Smooth muscle cell (in vitro differentiated cells): ENCODE data around the gene NDUFA13. TPM values are rescaled to one million over a fixed set of nuclear protein-coding genes. Genes with fewer than 3 reads are reported as not detected.

Experiments
- DNase-seq: peaks from one replicate; lab custom pipeline; 2025; ENCODE audit not compliant: unreplicated experiment; lab: John Stamatoyannopoulos, UW
- H2AFZ ChIP-seq: fragments of 200-600 bp; sonication (generic); 2 replicates; pipeline ENCODE4 v1.6.0; 2016; ENCODE audit warnings: antibody characterized with exemption, low read depth, mild to moderate bottlenecking
- H3F3A ChIP-seq: fragments of 200-600 bp; sonication (generic); 2 replicates; pipeline ENCODE4 v1.6.0; 2017; ENCODE audit warnings: antibody characterized with exemption, low read depth
- H3K27ac ChIP-seq: fragments of 200-600 bp; sonication (generic); 2 replicates; pipeline ENCODE4 v1.5.1; 2016; ENCODE audit warnings: low read depth, mild to moderate bottlenecking
- H3K27me3 ChIP-seq: fragments of 200-600 bp; sonication (generic); 2 replicates; pipeline ENCODE4 v1.6.1; 2016; ENCODE audit warnings: low read depth, mild to moderate bottlenecking
- H3K36me3 ChIP-seq: fragments of 200-600 bp; sonication (generic); 2 replicates; pipeline ENCODE4 v1.5.1; 2016; ENCODE audit warnings: low read depth
- H3K4me1 ChIP-seq: fragments of 200-600 bp; sonication (generic); 2 replicates; pipeline ENCODE4 v1.5.1; 2016; ENCODE audit warnings: low read depth
- H3K4me2 ChIP-seq: fragments of 200-600 bp; sonication (generic); 2 replicates; pipeline ENCODE4 v1.6.0; 2016; ENCODE audit warnings: mild to moderate bottlenecking
- H3K4me3 ChIP-seq: fragments of 200-600 bp; sonication (generic); 2 replicates; pipeline ENCODE4 v1.5.1; 2016; ENCODE audit warnings: mild to moderate bottlenecking
- H3K79me2 ChIP-seq: fragments of 200-600 bp; sonication (generic); 2 replicates; pipeline ENCODE4 v1.6.0; 2016; ENCODE audit warnings: low read depth, mild to moderate bottlenecking
- H3K9ac ChIP-seq: fragments of 200-600 bp; sonication (generic); 2 replicates; pipeline ENCODE4 v1.6.0; 2016; ENCODE audit warnings: low read depth
- H3K9me3 ChIP-seq: fragments of 200-600 bp; sonication (generic); replicated peaks from 2 replicates; pipeline ENCODE4 v1.5.1; 2016; ENCODE audit warnings: low read depth
- H4K20me1 ChIP-seq: fragments of 200-600 bp; sonication (generic); 2 replicates; pipeline ENCODE4 v1.6.0; 2016; ENCODE audit warnings: low read depth
- WGBS: methylation state at CpG from one replicate; pipeline ENCODE4 v1.1.7; 2016; ENCODE audit warnings: low lambda C conversion rate; 5-methylcytosine and 5-hydroxymethylcytosine counted together
- polyA plus RNA-seq: library from polyadenylated mRNA; unstranded; fragments of >200 nt; fragmentation: Nextera tagmentation; extraction: Ambion mirVana; gene quantifications from 2 replicates; pipeline ENCODE4 v1.2.1, GENCODE V29; 2016
- total RNA-seq: library from RNA; depleted of rRNA; stranded (reverse); fragments of >200 nt; gene quantifications from 2 replicates; pipeline ENCODE4 v1.2.3, GENCODE V29; 2014
- TF ChIP-seq, protein P1 (sequence below): fragments of 200-600 bp; sonication (generic); IDR thresholded peaks from 2 replicates; pipeline ENCODE4 v1.5.1; 2017; ENCODE audit warnings: borderline replicate concordance, mild to moderate bottlenecking, antibody characterized with exemption; ENCODE audit not compliant: insufficient read depth, poor library complexity, severe bottlenecking

NDUFA13 gene
- total and polyA plus RNA-seq, 2 experiments from 2014 or later = 42.3 to 559 TPM

DNA sequence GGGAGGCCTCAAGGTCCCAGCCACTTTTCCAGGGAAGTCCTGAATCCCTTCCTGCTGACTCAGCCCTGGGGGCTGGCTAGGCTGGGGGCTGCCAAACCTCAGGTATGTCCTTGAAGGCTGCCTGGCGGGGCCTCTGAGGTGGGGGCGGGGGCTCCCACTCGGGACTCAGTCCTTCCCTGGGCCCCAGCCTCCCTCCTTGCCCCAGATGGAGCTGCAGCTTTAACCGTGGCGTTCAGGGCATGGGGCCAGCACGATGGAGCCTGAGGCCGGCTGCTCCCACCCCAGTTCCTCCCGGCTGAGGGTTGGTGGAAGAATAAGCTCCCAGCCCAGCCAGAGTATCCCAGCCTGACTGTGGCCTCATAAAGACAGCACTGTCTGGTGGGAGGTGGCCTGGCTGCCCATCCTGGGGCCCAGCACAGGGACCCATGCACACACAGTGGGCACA, 34.5 kb downstream of the NDUFA13 start:
- H3K4me2 ChIP-seq = peak overlapping the region; percentile 25
- no peak overlapping the region for H3K9ac ChIP-seq
- DNase-seq = peak; percentile 40

DNA sequence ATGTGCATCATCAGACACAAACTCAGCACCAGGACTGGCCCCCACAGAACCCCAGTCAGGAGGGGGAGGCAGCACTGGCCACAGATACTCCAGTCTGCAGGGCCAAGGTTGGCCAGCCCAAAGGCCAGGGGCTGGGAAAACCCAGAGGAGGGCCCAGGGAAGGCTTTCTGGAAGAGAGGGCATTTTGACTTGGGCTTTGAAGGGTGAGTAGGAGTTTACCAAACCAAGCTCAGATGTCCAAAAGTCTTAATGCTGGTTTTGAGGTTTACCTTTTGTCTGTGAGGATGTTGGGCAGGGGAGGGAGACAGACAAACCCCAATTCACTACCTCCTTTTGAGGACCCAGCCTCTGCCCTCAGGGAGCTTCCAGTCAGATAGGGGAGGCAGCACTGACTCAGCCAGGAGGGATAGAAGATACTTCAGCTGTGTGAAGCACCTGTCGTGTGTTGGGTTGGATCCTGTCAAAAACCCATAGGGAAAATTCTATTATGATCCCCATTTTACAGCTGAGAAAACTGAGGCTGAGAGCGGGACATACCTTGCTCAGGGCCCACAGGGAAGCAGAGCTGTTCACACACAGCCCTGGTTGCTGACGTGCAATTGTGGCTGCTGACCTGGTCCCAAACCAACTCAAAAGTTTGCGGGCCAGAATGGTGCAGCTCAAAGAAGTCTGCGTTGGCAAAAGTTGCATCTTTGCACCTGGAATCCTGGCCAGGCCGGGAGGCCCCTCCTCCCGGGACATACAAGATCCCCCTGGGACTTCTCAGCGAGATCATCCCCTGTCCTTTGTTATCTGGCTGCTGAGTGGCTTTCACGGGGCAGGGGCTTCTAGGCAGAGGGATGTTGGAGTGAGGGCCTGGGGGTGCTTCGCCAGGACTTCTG, 35.2 kb downstream of the NDUFA13 start:
- no peaks in the 10 kb centered on the region for H4K20me1 ChIP-seq
- no peak overlapping the region for H3K4me3 ChIP-seq
- WGBS = 84% methylated on average over 10 of the region's 10 CpGs
- no peaks in the 10 kb centered on the region for H3K9me3 ChIP-seq
- H3F3A ChIP-seq = no peaks in the 10 kb centered on the region
- no peak overlapping the region for H2AFZ ChIP-seq
- H3K9ac ChIP-seq = no peak overlapping the region
- peak overlapping the region; percentile 69 for H3K27ac ChIP-seq
- TF ChIP-seq, protein P1, sequence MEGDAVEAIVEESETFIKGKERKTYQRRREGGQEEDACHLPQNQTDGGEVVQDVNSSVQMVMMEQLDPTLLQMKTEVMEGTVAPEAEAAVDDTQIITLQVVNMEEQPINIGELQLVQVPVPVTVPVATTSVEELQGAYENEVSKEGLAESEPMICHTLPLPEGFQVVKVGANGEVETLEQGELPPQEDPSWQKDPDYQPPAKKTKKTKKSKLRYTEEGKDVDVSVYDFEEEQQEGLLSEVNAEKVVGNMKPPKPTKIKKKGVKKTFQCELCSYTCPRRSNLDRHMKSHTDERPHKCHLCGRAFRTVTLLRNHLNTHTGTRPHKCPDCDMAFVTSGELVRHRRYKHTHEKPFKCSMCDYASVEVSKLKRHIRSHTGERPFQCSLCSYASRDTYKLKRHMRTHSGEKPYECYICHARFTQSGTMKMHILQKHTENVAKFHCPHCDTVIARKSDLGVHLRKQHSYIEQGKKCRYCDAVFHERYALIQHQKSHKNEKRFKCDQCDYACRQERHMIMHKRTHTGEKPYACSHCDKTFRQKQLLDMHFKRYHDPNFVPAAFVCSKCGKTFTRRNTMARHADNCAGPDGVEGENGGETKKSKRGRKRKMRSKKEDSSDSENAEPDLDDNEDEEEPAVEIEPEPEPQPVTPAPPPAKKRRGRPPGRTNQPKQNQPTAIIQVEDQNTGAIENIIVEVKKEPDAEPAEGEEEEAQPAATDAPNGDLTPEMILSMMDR = no peak
- no peaks in the 10 kb centered on the region for H3K27me3 ChIP-seq
- H3K79me2 ChIP-seq = no peaks in the 10 kb centered on the region
- DNase-seq = no peak
- peaks cover 12% of the 10 kb centered on the region for H3K4me1 ChIP-seq
- no peaks in the 10 kb centered on the region for H3K36me3 ChIP-seq
- peak overlapping the region; percentile 25 for H3K4me2 ChIP-seq

More for the DNA sequence above, 34.5 kb downstream of the NDUFA13 start:
- H3K79me2 ChIP-seq = no peaks in the 10 kb centered on the region
- no peak overlapping the region for H2AFZ ChIP-seq
- no peaks in the 10 kb centered on the region for H3F3A ChIP-seq
- H3K4me1 ChIP-seq = peaks cover 12% of the 10 kb centered on the region
- no peaks in the 10 kb centered on the region for H3K27me3 ChIP-seq
- H3K9me3 ChIP-seq = no peaks in the 10 kb centered on the region
- no peak overlapping the region for H3K4me3 ChIP-seq
- no peaks in the 10 kb centered on the region for H4K20me1 ChIP-seq
- WGBS = 11% methylated on average over 7 of the region's 8 CpGs
- TF ChIP-seq, protein P1 = no peak
- H3K27ac ChIP-seq = peak overlapping the region; percentile 69
- no peaks in the 10 kb centered on the region for H3K36me3 ChIP-seq

DNA sequence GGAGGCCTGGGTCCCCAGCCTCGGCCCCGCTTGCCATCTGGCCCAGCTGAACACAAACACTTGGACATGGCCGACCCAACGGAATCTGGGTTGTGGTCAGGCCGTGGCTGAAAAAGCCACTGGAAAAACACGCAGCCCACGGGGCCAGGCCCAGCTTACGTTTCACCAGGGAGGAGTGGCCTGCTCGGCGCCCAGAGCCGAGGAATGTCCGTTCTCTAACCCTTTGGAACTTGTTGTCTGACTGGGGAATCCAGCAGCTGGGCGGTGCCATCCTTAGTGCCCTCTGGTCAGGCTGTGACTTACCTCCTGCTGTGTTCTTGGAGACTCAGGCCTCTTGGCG, 35.8 kb downstream of the NDUFA13 start:
- no peaks in the 10 kb centered on the region for H3K79me2 ChIP-seq
- H3K36me3 ChIP-seq = no peaks in the 10 kb centered on the region
- no peaks in the 10 kb centered on the region for H3K9me3 ChIP-seq
- H3K4me1 ChIP-seq = peaks cover 12% of the 10 kb centered on the region
- H4K20me1 ChIP-seq = no peaks in the 10 kb centered on the region
- no peak overlapping the region for H3K4me3 ChIP-seq
- no peak for DNase-seq
- TF ChIP-seq, protein P1 = no peak
- no peak overlapping the region for H2AFZ ChIP-seq
- peak overlapping the region; percentile 69 for H3K27ac ChIP-seq
- H3K4me2 ChIP-seq = no peak overlapping the region
- H3K27me3 ChIP-seq = no peaks in the 10 kb centered on the region
- WGBS = 57% methylated on average over 14 of the region's 14 CpGs
- H3K9ac ChIP-seq = no peak overlapping the region
- no peaks in the 10 kb centered on the region for H3F3A ChIP-seq
